Measurements from ENCODE around the gene LIPE. TPM values are rescaled to one million over a fixed set of nuclear protein-coding genes. Genes with fewer than 3 reads are reported as not detected.

LIPE gene
- polyA plus RNA-seq, 6 donors from 2014 or later: 7.2 to 16.5 (median 11.6) TPM

- peak; percentile 72 for DNase-seq
- Mint-ChIP-seq H3K36me3 (peaks cover 7 to 27% of the 10 kb centered on the region in 2 donors), H3K27me3 (no peaks in the 10 kb centered on the region), H3K4me1 (peaks cover 44 to 53% (median 51%) of the 10 kb centered on the region in 3 donors), H3K4me3 (peak overlapping the region; percentile 8 to 84 (median 78)), H3K27ac (peak overlapping the region; percentile 47 to 97 (median 90)), H3K9me3 (peaks cover 0 to 5% (median 0%) of the 10 kb centered on the region in 7 donors)
- peak; percentile 65 for ATAC-seq (ENCODE audit: low read depth in 2 of 2)
Observed at GRCh38 chr19:42363614-42364346, 63.4 kb downstream of the LIPE start.

GRCh38 chr19:42362891-42363440 is 64.2 kb downstream of the LIPE start:
- H3K4me1 Mint-ChIP-seq: peaks cover 41 to 52% (median 43%) of the 10 kb centered on the region in 3 donors
- no peak for ATAC-seq (ENCODE audit: low read depth in 2 of 2)
- H3K27me3 Mint-ChIP-seq: no peaks in the 10 kb centered on the region
- peak overlapping the region in 5 of 8 donors; percentile 32 to 84 (median 58) for H3K4me3 Mint-ChIP-seq
- H3K9me3 Mint-ChIP-seq: peaks cover 0 to 5% (median 0%) of the 10 kb centered on the region in 7 donors
- H3K36me3 Mint-ChIP-seq: peaks cover 7 to 30% of the 10 kb centered on the region in 2 donors
- DNase-seq: no peak
- H3K27ac Mint-ChIP-seq: peak overlapping the region; percentile 47 to 97 (median 90)

- H3K36me3 Mint-ChIP-seq: peaks cover 7 to 36% of the 10 kb centered on the region in 2 donors
Observed at GRCh38 chr19:42362342-42362741, 64.8 kb downstream of the LIPE start.

GRCh38 chr19:42361545-42361910 is 65.7 kb downstream of the LIPE start:
- no peak for ATAC-seq (ENCODE audit: low read depth in 2 of 2)
- Mint-ChIP-seq H3K27ac (peak overlapping the region in 3 of 6 donors; percentile 63 to 89 (median 69)), H3K4me3 (peak overlapping the region in 2 of 8 donors; percentile 12 to 21)

More at GRCh38 chr19:42362342-42362741, 64.8 kb downstream of the LIPE start:
- ATAC-seq (ENCODE audit: low read depth in 2 of 2) (no peak), DNase-seq (no peak)
- no peak overlapping the region for H3K4me3 Mint-ChIP-seq
- H3K27me3 Mint-ChIP-seq: no peaks in the 10 kb centered on the region
- peaks cover 0 to 5% (median 0%) of the 10 kb centered on the region in 7 donors for H3K9me3 Mint-ChIP-seq
- H3K27ac Mint-ChIP-seq: peak overlapping the region in 3 of 6 donors; percentile 52 to 90 (median 63)
- peaks cover 42 to 52% (median 42%) of the 10 kb centered on the region in 3 donors for H3K4me1 Mint-ChIP-seq

GRCh38 chr19:42360787-42361544 is 66.2 kb downstream of the LIPE start:
- DNase-seq (no peak), ATAC-seq (ENCODE audit: low read depth in 2 of 2) (no peak)
- Mint-ChIP-seq H3K27me3 (no peaks in the 10 kb centered on the region), H3K36me3 (peaks cover 7 to 37% of the 10 kb centered on the region in 2 donors), H3K4me1 (peaks cover 33 to 42% (median 38%) of the 10 kb centered on the region in 3 donors), H3K9me3 (peaks cover 0 to 5% (median 0%) of the 10 kb centered on the region in 7 donors), H3K4me3 (peak overlapping the region in 2 of 8 donors; percentile 12 to 21), H3K27ac (peak overlapping the region in 4 of 6 donors; percentile 58 to 96 (median 70))

More at GRCh38 chr19:42361545-42361910, 65.7 kb downstream of the LIPE start:
- Mint-ChIP-seq H3K36me3 (peaks cover 7 to 37% of the 10 kb centered on the region in 2 donors), H3K4me1 (peaks cover 38 to 47% (median 41%) of the 10 kb centered on the region in 3 donors), H3K27me3 (no peaks in the 10 kb centered on the region), H3K9me3 (peaks cover 0 to 5% (median 0%) of the 10 kb centered on the region in 7 donors)
- no peak for DNase-seq

GRCh38 chr19:42357290-42357689 is 69.9 kb downstream of the LIPE start:
- DNase-seq (no peak), ATAC-seq (ENCODE audit: low read depth in 2 of 2) (no peak)
- Mint-ChIP-seq H3K27me3 (no peaks in the 10 kb centered on the region), H3K4me1 (peaks cover 4 to 23% (median 9%) of the 10 kb centered on the region in 3 donors), H3K4me3 (no peak overlapping the region), H3K9me3 (no peaks in the 10 kb centered on the region), H3K27ac (peak overlapping the region in 1 of 6 donors; percentile 64), H3K36me3 (peaks cover 4 to 40% of the 10 kb centered on the region in 2 donors)

- peaks cover 4 to 45% of the 10 kb centered on the region in 2 donors for H3K36me3 Mint-ChIP-seq
- no peaks in the 10 kb centered on the region for H3K9me3 Mint-ChIP-seq
- no peak for ATAC-seq (ENCODE audit: low read depth in 2 of 2)
- H3K27ac Mint-ChIP-seq: no peak overlapping the region
- no peak overlapping the region for H3K4me3 Mint-ChIP-seq
- H3K27me3 Mint-ChIP-seq: no peaks in the 10 kb centered on the region
- DNase-seq: no peak
- peaks cover 4 to 26% (median 7%) of the 10 kb centered on the region in 3 donors for H3K4me1 Mint-ChIP-seq
Observed at GRCh38 chr19:42356686-42357085, 70.5 kb downstream of the LIPE start.

GRCh38 chr19:42355896-42356295 is 71.3 kb downstream of the LIPE start:
- Mint-ChIP-seq H3K9me3 (no peaks in the 10 kb centered on the region), H3K4me1 (peaks cover 1 to 21% (median 4%) of the 10 kb centered on the region in 3 donors), H3K36me3 (peaks cover 4 to 42% of the 10 kb centered on the region in 2 donors), H3K4me3 (no peak overlapping the region), H3K27ac (no peak overlapping the region), H3K27me3 (no peaks in the 10 kb centered on the region)
- ATAC-seq (ENCODE audit: low read depth in 2 of 2) (no peak), DNase-seq (no peak)

GRCh38 chr19:42353341-42354015 is 73.7 kb downstream of the LIPE start:
- H3K4me1 Mint-ChIP-seq: peaks cover 0 to 25% (median 4%) of the 10 kb centered on the region in 3 donors
- peaks cover 4 to 34% of the 10 kb centered on the region in 2 donors for H3K36me3 Mint-ChIP-seq
- H3K9me3 Mint-ChIP-seq: no peaks in the 10 kb centered on the region
- DNase-seq (no peak), ATAC-seq (ENCODE audit: low read depth in 2 of 2) (no peak)
- H3K27me3 Mint-ChIP-seq: no peaks in the 10 kb centered on the region
- peak overlapping the region in 2 of 6 donors; percentile 67 to 83 for H3K27ac Mint-ChIP-seq
- H3K4me3 Mint-ChIP-seq: no peak overlapping the region

- H3K4me3 Mint-ChIP-seq: peak overlapping the region in 1 of 8 donors; percentile 70
- H3K4me1 Mint-ChIP-seq: peaks cover 0 to 22% (median 2%) of the 10 kb centered on the region in 3 donors
- no peaks in the 10 kb centered on the region for H3K27me3 Mint-ChIP-seq
- H3K27ac Mint-ChIP-seq: peak overlapping the region in 2 of 6 donors; percentile 67 to 83
- DNase-seq (no peak), ATAC-seq (ENCODE audit: low read depth in 2 of 2) (peak; percentile 72 to 75)
- no peaks in the 10 kb centered on the region for H3K9me3 Mint-ChIP-seq
- peaks cover 4 to 34% of the 10 kb centered on the region in 2 donors for H3K36me3 Mint-ChIP-seq
Observed at GRCh38 chr19:42352301-42353259, 74.6 kb downstream of the LIPE start.
